HEK293T (cell line): Measurements from ENCODE around the gene GABRG3.

ENCODE experiments used
- CTCF ChIA-PET: fragments of 350-600 bp; formaldehyde crosslinking; extraction: SDS; loops from one replicate; lab custom pipeline; 2021; ENCODE audit warnings: antibody characterized with exemption, inconsistent platforms; lab: Yijun Ruan, JAX
- POLR2A ChIA-PET: fragments of 350-600 bp; formaldehyde crosslinking; extraction: SDS; loops from one replicate; lab custom pipeline; 2020; ENCODE audit warnings: antibody characterized with exemption, inconsistent platforms; lab: Yijun Ruan, JAX
- DNase-seq: peaks from one replicate; pipeline ENCODE4 v3.0.0; 2012; ENCODE audit warnings: mixed read lengths; ENCODE audit errors: extremely low spot score
- ARNT ChIP-seq: fragments of 450-650 bp; IDR thresholded peaks from 2 replicates; pipeline ENCODE4 v1.6.1; 2017; ENCODE audit warnings: mild to moderate bottlenecking
- BHLHE40 ChIP-seq: fragments of 450-650 bp; IDR thresholded peaks from 2 replicates; pipeline ENCODE4 v1.6.1; 2016; ENCODE audit warnings: mild to moderate bottlenecking, moderate library complexity, borderline replicate concordance
- CTBP1 ChIP-seq: fragments of 450-650 bp; IDR thresholded peaks from 2 replicates; pipeline ENCODE4 v1.6.1; 2016; ENCODE audit warnings: borderline replicate concordance
- ELF4 ChIP-seq: fragments of 450-650 bp; IDR thresholded peaks from 2 replicates; pipeline ENCODE4 v1.6.1; 2017; ENCODE audit warnings: antibody characterized with exemption
- FOXA1 ChIP-seq: fragments of 450-650 bp; IDR thresholded peaks from 2 replicates; pipeline ENCODE4 v1.6.1; 2016; ENCODE audit warnings: mild to moderate bottlenecking
- FOXK2 ChIP-seq: fragments of 450-650 bp; IDR thresholded peaks from 2 replicates; pipeline ENCODE4 v1.6.1; 2016; ENCODE audit warnings: mild to moderate bottlenecking
- FOXM1 ChIP-seq: fragments of 450-650 bp; IDR thresholded peaks from 2 replicates; pipeline ENCODE4 v1.6.1; 2017; ENCODE audit warnings: mild to moderate bottlenecking, borderline replicate concordance
- HDGF ChIP-seq: fragments of 450-650 bp; IDR thresholded peaks from 2 replicates; pipeline ENCODE4 v1.6.1; 2017; ENCODE audit warnings: antibody characterized with exemption, borderline replicate concordance
- L3MBTL2 ChIP-seq: fragments of 450-650 bp; conservative IDR thresholded peaks from 2 replicates; pipeline ENCODE4 v1.6.1; 2016; ENCODE audit warnings: mild to moderate bottlenecking
- LEF1 ChIP-seq: fragments of 450-650 bp; IDR thresholded peaks from 2 replicates; pipeline ENCODE4 v1.6.1; 2017; ENCODE audit warnings: mild to moderate bottlenecking, borderline replicate concordance
- NFRKB ChIP-seq: fragments of 450-650 bp; IDR thresholded peaks from 2 replicates; pipeline ENCODE4 v1.6.1; 2016; ENCODE audit warnings: mild to moderate bottlenecking, moderate library complexity
- SP1 ChIP-seq: fragments of 450-650 bp; IDR thresholded peaks from 2 replicates; pipeline ENCODE4 v1.6.1; 2017
- SUZ12 ChIP-seq: fragments of 450-650 bp; IDR thresholded peaks from 2 replicates; pipeline ENCODE4 v1.6.1; 2016; ENCODE audit warnings: mild to moderate bottlenecking
- TARDBP ChIP-seq: fragments of 450-650 bp; IDR thresholded peaks from 2 replicates; pipeline ENCODE4 v1.6.1; 2016
- ZNF384 ChIP-seq: fragments of 450-650 bp; IDR thresholded peaks from 2 replicates; pipeline ENCODE4 v1.6.1; 2016
- TF ChIP-seq, protein P1 (sequence below): fragments of 450-650 bp; IDR thresholded peaks from 2 replicates; pipeline ENCODE4 v1.6.1; 2016

GABRG3 gene

DNA sequence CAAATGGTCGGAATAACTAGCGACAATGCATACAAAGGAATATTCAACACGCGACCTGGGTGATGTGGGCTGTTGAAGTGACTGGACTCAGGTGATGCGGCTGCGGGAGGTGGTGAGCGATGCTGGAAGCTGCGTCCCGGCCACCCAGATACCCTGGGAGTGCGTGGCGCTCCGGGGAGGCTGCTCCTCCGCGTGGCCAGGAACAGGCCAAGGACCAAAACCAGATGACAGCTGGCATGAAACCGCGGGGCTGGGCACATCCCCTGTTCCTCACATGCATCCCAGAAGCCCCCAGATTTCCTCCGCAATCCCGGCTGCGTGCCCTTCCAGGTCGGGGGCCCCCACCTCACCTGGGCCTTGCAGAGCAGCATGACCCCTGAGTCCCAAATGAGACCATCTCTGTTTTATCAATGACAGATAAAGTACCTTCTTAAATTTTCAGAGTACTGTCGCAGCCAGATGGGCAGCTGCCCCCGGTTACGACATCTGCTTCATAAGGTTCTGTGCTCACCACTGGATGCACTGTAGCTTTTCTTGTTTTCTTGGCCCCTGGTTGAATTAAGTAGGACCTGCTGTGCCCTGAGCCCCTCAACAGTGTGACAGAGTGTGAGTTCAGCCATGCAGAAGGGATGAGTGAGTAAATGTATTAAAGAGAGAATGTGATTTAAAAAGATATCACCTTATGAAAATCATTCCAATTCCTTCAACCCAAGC, 278.2 kb downstream of the GABRG3 start:
- DNase-seq, result no peak
- POLR2A ChIA-PET, result no interaction called here

DNA sequence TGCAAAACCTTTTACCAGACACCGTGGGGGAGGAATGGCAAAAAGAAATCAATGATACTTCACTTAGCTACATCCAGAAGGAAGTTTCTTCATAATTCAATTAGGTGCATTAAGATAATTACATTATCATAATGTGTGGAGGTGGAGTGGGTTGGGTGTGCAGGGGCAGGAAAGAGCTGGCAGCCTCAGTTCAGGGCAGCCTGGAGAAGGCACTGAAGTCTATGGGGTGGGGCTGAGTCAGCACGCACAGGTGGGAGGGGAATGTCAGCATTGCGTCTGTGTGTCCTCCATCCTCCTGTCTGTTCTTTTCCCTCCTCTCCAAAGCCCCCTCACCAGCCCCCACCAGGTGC, 278.8 kb downstream of the GABRG3 start:
- ChIA-PET CTCF (no interaction called here), POLR2A (no interaction called here)
- TF ChIP-seq BHLHE40 (no peak), FOXK2 (no peak), FOXM1 (no peak), L3MBTL2 (no peak), SP1 (no peak), SUZ12 (no peak), HDGF (no peak), ZNF384 (no peak), TARDBP (no peak), LEF1 (no peak), ARNT (no peak), ELF4 (no peak), FOXA1 (no peak), CTBP1 (no peak), NFRKB (no peak)
- TF ChIP-seq, protein P1, sequence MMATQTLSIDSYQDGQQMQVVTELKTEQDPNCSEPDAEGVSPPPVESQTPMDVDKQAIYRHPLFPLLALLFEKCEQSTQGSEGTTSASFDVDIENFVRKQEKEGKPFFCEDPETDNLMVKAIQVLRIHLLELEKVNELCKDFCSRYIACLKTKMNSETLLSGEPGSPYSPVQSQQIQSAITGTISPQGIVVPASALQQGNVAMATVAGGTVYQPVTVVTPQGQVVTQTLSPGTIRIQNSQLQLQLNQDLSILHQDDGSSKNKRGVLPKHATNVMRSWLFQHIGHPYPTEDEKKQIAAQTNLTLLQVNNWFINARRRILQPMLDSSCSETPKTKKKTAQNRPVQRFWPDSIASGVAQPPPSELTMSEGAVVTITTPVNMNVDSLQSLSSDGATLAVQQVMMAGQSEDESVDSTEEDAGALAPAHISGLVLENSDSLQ, result no peak
- DNase-seq, result no peak

More for the DNA sequence above, 278.2 kb downstream of the GABRG3 start:
- TF ChIP-seq CTBP1 (no peak), TARDBP (no peak), NFRKB (no peak), ARNT (no peak), FOXA1 (no peak), ZNF384 (no peak), LEF1 (no peak), BHLHE40 (no peak), ELF4 (no peak)
- TF ChIP-seq, protein P1, result no peak
- CTCF ChIA-PET, result no interaction called here

GRCh38 chr15:27250223-27250622, 279.2 kb downstream of the GABRG3 start:
- POLR2A ChIA-PET, result no interaction called here
- TF ChIP-seq L3MBTL2 (no peak), NFRKB (no peak), FOXA1 (no peak), ELF4 (no peak), HDGF (no peak), LEF1 (no peak), FOXM1 (no peak), SP1 (no peak), ARNT (no peak), TARDBP (no peak), FOXK2 (no peak), ZNF384 (no peak), CTBP1 (no peak)
- TF ChIP-seq, protein P1, result no peak
- CTCF ChIA-PET, result no interaction called here
- no peak for DNase-seq

GRCh38 chr15:27254055-27254454, 283.1 kb downstream of the GABRG3 start:
- DNase-seq, result no peak
- TF ChIP-seq TARDBP (no peak), FOXA1 (no peak), FOXK2 (no peak), BHLHE40 (no peak), CTBP1 (no peak), HDGF (no peak), ELF4 (no peak), SP1 (no peak), LEF1 (no peak), FOXM1 (no peak), SUZ12 (no peak), ARNT (no peak), L3MBTL2 (no peak), NFRKB (no peak), ZNF384 (no peak)
- TF ChIP-seq, protein P1, result no peak
- POLR2A ChIA-PET, result no interaction called here
- CTCF ChIA-PET, result no interaction called here

DNA sequence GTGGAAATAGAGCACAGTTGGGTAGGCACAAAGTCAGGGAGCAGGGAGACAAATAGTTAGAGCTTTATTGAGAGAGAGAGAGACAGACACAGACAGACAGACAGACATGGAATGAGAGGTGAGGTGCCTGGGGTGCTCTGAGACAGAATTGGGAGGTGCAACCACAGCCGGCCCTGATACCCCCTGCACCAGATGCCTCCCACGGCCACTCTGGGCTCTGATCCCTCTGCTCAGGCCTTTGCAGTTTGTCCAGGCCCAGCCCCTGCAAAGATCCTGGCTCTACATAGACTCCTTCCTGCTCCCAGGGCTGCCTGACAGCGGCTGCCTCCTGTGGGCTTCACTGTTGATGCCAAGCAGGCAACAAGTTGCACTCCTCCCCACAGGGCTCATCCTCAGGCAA, 283.8 kb downstream of the GABRG3 start:
- POLR2A ChIA-PET, result no interaction called here
- TF ChIP-seq BHLHE40, result no peak
- TF ChIP-seq, protein P1, result no peak
- TF ChIP-seq ELF4, result no peak
- no peak for TF ChIP-seq FOXK2
- TF ChIP-seq FOXA1, result no peak
- no peak for TF ChIP-seq FOXM1
- TF ChIP-seq SUZ12, result no peak
- no peak for TF ChIP-seq L3MBTL2
- no peak for TF ChIP-seq CTBP1
- no peak for TF ChIP-seq SP1
- no peak for TF ChIP-seq HDGF
- TF ChIP-seq ARNT, result no peak
- CTCF ChIA-PET, result no interaction called here
- no peak for DNase-seq
